LNCaP clone FGC (cell line): ENCODE results near the gene LMOD1.

Source experiments
- DNase-seq: peaks from one replicate; pipeline ENCODE4 v3.0.0-alpha.2; 2011; ENCODE audit warnings: low read depth
- H3K4me3 ChIP-seq: 2 replicates; pipeline ENCODE4 v1.5.1; 2011; ENCODE audit warnings: mild to moderate bottlenecking, low read depth, low read length, control low read depth
- CTCF ChIP-seq: IDR thresholded peaks from 2 replicates; pipeline ENCODE4 v1.5.1; 2012; ENCODE audit warnings: mild to moderate bottlenecking; ENCODE audit not compliant: control insufficient read depth, insufficient read depth; ENCODE audit errors: extremely low read depth

LMOD1 gene

GRCh38 chr1:201983380-201983805 lies 37.0 kb upstream of the LMOD1 start:
- H3K4me3 ChIP-seq: peak overlapping the region; percentile 76
- DNase-seq: no peak
- no peak for TF ChIP-seq CTCF

GRCh38 chr1:201982623-201983379 lies 36.5 kb upstream of the LMOD1 start, which contains the start of gene RNPEP:
Gene RNPEP (plus strand): TSS chr1:201982648. CDS start chr1:201982667, 19 bp downstream.
- peak; percentile 59 for DNase-seq
- H3K4me3 ChIP-seq: peak within 1 kb of the TSS; percentile 76
- peak; percentile 3; the same call in 1 of the 2 replicates for TF ChIP-seq CTCF

GRCh38 chr1:201982082-201982622 lies 35.8 kb upstream of the LMOD1 start:
- H3K4me3 ChIP-seq: peak overlapping the region; percentile 76
- DNase-seq: no peak

GRCh38 chr1:201970334-201971159 lies 24.2 kb upstream of the LMOD1 start:
- no peak for TF ChIP-seq CTCF
- DNase-seq: no peak
- no peak overlapping the region for H3K4me3 ChIP-seq

More at GRCh38 chr1:201982082-201982622, 35.8 kb upstream of the LMOD1 start:
- no peak for TF ChIP-seq CTCF

- DNase-seq: no peak
These were observed 22.0 kb upstream of the LMOD1 start for GRCh38 chr1:201968202-201968925.

More at GRCh38 chr1:201968202-201968925, 22.0 kb upstream of the LMOD1 start:
- H3K4me3 ChIP-seq: no peak overlapping the region
- TF ChIP-seq CTCF: no peak
